NCI-H774 (cell line): ENCODE measurements around the gene LCN12.

ENCODE experiments used
- DNase-seq: peaks from one replicate; lab custom pipeline; 2025; lab: John Stamatoyannopoulos, UW

LCN12 gene

GRCh38 chr9:136974817-136975535, 22.9 kb downstream of the LCN12 start:
- DNase-seq, result no peak

GRCh38 chr9:136975644-136976043, 23.6 kb downstream of the LCN12 start:
- no peak for DNase-seq

- no peak for DNase-seq
Observed at GRCh38 chr9:136977223-136977622, 25.1 kb downstream of the LCN12 start, which contains the start of gene PTGDS. TSS of gene PTGDS (plus strand) at chr9:136977504. CDS start at chr9:136977579, 75 bp downstream.

DNA sequence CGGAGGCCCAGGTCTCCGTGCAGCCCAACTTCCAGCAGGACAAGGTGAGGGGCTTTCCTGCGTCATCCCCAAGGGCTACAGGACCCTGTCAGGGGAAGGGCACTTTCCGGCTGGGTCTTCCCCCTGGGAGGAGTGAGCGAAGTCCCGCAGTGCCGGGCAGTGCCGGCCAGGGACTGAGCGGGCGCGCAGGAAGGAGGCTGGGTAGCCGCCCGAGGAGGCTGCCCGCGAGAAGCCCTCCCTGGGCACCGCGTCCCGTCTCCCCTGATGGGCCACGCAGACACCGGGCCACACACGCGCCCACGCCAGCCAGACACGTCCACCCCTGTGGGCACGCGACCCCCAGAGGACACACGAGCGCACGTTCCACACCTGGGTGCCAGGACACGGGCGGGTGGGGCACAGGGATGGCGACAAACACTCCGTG, 25.6 kb downstream of the LCN12 start:
- no peak for DNase-seq

- peak; percentile 56 for DNase-seq
Observed at GRCh38 chr9:136978073-136978864, 26.2 kb downstream of the LCN12 start.

DNA sequence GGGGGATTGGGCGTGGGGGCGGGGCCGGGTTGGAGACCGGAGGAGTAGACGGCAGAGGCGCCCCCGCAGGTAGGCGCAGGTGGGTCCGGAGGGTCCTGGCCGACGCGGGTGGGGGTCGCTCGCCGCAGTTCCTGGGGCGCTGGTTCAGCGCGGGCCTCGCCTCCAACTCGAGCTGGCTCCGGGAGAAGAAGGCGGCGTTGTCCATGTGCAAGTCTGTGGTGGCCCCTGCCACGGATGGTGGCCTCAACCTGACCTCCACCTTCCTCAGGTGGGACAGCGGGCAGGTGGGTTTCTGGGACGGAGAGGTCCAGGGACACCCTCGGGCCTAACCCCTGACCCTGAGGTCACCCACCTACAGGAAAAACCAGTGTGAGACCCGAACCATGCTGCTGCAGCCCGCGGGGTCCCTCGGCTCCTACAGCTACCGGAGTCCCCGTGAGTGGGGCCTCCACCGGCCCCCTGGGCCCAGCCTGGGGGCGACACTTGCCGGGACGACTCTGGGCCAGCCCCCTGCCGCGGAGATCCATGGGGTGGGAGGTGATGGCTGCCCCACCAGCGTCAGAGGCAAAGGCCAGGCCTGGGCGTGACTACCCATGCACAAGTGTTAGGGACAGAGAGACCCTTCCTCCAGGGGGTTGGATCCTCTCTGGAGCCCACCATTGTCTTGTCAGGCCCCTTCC, 26.9 kb downstream of the LCN12 start:
- no peak for DNase-seq

DNA sequence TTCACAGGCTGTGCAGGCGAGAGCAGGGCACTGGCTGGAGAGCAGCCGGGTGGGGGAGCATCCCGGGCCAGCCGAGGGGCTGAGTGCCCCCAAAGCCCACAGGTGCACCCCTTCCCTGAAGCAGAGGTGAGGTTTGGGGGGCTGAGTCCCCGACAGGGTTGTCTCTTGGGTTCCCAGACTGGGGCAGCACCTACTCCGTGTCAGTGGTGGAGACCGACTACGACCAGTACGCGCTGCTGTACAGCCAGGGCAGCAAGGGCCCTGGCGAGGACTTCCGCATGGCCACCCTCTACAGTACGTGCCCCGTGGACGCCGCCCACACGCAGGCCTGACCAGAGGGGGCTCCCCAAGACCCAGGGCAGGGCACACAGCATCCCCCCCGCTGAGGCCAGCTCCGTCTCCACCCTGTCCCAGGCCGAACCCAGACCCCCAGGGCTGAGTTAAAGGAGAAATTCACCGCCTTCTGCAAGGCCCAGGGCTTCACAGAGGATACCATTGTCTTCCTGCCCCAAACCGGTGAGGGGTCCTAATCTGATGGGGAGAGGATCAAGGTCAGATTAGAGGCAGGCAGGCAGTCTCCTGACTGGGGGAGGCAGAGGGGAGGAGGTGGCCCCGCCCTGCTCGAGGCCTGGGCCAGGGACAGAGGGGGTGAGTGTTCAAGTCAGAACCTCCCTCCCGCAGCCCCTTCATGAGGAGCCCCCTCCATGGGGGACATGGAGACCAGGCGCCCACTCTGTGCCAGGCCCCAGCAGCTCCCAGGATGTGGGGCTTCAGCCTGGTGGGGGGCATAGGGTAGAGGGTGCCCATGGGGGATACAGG, 27.9 kb downstream of the LCN12 start:
- no peak for DNase-seq

DNA sequence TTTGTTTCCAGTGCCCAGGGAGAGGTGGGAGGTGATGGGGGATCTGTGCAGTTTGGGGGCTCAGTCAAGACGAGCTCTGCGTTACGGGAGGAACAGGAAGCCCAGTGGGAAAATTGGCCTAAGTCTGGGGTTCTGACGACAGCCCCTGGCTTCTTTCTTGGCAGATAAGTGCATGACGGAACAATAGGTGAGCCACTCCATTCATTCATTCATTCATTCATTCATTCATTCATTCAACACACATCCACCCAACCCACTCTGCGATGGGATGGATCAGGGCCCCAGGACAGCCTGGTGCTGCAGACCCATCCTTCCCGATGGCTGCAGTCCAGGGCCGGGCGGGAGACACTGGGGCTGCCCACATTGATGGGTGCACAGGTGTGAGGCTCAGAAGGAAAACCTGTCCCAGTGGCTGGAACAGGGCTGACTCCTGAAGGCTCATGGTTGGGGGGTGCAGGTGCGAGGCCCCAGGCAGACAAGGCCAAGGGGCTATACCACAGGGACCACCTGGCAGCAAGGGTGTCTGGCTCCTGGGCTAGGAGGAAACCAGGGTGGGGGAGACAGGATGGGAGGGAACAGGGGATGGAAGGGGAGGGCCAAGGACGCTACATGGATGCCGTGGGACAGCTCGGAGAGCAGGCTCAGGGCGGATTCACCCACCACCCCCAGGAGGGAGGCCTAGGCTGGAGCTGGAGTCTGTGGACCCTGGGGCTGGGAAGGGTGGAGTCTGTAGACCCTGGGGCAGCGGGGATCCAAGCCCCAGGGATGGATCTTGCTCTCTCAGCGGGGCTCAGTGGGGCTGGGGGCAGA, 28.8 kb downstream of the LCN12 start:
- no peak for DNase-seq

- DNase-seq, result no peak
Observed at GRCh38 chr9:136981588-136982231, 29.6 kb downstream of the LCN12 start.

- no peak for DNase-seq
Observed at GRCh38 chr9:136982232-136983051, 30.4 kb downstream of the LCN12 start, which contains the start of gene LCNL1. TSS of gene LCNL1 (plus strand) at chr9:136982993. CDS start at chr9:136983587, 594 bp downstream.

DNA sequence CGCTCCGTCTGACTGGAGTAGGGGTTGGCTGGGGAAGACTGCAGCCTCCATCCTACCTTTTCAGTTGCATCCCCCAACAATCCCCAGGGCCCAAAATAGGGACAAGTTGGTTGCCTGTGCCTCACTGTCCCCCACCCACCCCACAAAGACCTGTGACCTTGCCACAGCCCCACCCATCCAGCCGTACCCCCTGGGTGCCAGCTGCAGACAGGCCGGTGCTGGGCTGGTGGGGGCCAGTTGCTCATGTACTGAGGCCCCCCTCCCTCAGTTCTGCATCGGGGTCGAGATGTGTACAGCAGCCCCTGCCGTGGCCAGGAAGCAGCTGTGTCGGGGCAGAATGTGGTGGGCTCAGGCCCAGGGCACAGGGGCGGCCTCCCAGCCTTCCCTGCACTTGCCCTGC, 31.1 kb downstream of the LCN12 start:
- DNase-seq, result no peak

- DNase-seq, result no peak
Observed at GRCh38 chr9:136983656-136984314, 31.7 kb downstream of the LCN12 start.

- DNase-seq, result no peak
Observed at GRCh38 chr9:136984464-136985026, 32.5 kb downstream of the LCN12 start.

- DNase-seq, result no peak
Observed at GRCh38 chr9:136985027-136985602, 33.0 kb downstream of the LCN12 start.

GRCh38 chr9:136985853-136986252, 33.8 kb downstream of the LCN12 start:
- DNase-seq, result no peak

- no peak for DNase-seq
Observed at GRCh38 chr9:136988872-136989271, 36.8 kb downstream of the LCN12 start.

DNA sequence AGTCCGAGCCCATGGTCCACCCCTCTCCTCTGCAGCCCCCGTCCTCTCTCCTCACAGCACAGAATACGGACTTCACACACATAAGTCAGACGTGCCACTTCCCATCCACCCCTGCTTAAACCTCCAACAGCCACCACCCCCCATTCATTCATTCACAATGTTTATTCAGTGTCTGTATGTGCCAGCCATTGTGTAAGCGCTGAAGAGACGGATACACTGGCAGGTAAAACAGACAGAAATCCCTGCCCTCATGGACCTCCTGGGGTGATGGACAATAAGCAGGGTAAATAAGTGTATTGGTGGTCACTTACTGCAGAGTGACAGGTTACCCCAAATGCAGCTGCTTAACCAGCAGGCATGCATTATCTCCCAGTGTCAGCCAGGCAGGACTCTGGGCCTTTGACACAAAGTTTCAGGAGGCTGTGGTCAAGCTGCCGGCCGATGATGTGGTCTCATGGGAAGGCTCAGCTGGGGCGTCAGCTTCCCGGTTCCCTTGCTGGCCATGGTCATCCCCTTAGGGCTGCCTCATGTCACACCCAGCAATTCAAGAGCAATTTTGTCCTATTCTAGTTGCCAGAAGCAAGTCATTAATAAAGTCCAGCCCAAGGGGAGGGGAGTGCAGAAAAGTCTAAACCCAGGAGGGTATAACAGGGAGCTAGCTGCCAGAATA, 38.3 kb downstream of the LCN12 start:
- peak; percentile 90 for DNase-seq
